ENCODE data around the gene NET1. TPM values are rescaled to one million over a fixed set of nuclear protein-coding genes. Genes with fewer than 3 reads are reported as not detected.

NET1 gene
- total and polyA plus RNA-seq, 10 donors, result 4.6 to 19.5 (median 11.1) TPM

DNA sequence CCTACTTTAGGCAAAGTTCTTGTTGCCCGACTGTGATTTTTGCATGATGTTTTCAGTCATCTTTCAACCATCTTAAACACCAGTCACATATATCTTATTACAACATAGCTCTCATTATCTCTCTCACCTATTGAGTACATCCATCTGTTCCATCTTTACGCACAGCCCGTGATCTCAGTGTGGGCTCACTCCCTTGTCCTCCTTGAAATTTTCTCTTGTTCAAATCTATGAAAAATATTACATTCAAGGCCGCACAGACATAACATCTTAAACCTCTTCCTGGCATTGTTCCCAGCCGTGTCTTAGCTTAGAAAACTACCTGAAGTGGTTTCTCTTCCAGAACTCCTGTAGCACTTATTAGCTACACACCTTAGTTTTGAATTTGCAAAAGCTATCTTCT lies 32.6 kb downstream of the NET1 start:
- Histone ChIP-seq H3K27me3 (replicated peaks in 1 of 7) (no peaks in the 10 kb centered on the region), H3K4me3 (no peak overlapping the region), H3K36me3 (no peaks in the 10 kb centered on the region), H3K4me1 (peaks cover 0 to 49% (median 25%) of the 10 kb centered on the region in 6 donors), H3K9me3 (no peaks in the 10 kb centered on the region), H3K27ac (no peak overlapping the region)
- 92 to 93% (median 93%) methylated on average over 5 of the region's 5 CpGs for WGBS, 5 donors
- no peak for DNase-seq
- TF ChIP-seq, protein P1, sequence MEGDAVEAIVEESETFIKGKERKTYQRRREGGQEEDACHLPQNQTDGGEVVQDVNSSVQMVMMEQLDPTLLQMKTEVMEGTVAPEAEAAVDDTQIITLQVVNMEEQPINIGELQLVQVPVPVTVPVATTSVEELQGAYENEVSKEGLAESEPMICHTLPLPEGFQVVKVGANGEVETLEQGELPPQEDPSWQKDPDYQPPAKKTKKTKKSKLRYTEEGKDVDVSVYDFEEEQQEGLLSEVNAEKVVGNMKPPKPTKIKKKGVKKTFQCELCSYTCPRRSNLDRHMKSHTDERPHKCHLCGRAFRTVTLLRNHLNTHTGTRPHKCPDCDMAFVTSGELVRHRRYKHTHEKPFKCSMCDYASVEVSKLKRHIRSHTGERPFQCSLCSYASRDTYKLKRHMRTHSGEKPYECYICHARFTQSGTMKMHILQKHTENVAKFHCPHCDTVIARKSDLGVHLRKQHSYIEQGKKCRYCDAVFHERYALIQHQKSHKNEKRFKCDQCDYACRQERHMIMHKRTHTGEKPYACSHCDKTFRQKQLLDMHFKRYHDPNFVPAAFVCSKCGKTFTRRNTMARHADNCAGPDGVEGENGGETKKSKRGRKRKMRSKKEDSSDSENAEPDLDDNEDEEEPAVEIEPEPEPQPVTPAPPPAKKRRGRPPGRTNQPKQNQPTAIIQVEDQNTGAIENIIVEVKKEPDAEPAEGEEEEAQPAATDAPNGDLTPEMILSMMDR (IDR thresholded peaks at IDR 0.05 in 8 of 11, conservative IDR thresholded peaks at IDR 0.05 in 3 of 11), result no peak
- TF ChIP-seq POLR2AphosphoS5 (IDR thresholded peaks at IDR 0.05), result no peak
- no peak for TF ChIP-seq POLR2A (IDR thresholded peaks at IDR 0.05)
- intact Hi-C loops (cut with DNase I; ENCODE audit: low total_unique reads), result loop anchor here (10.0 kb wide), 1 partner anchor 430 kb away; no protein-coding TSS in a partner anchor

DNA sequence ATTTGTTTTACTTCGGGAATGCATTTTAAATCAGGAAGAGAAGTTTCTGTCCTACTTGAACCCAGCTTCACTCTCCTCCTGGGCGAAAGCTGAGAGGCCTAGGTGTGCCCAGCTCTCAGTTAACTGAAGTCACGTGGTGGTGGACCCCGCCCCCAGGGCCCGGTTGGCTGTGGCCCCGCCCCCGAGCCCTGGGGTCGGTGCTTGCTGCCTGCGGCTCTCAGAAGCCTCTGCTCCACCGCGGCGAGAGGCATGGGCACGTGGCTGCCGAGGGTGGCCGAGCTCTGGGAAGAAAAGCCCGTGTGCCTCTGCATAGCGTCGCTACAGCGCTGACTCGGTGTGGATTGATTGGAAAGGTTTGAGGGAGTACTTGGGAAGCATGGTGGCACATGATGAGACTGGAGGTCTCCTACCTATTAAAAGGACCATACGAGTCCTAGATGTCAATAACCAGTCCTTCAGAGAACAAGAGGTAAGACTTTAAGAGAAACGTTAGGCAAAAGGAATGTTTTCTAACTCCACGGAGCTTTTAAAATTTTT lies 34.1 kb downstream of the NET1 start:
- DNase-seq, result peak; percentile 95
- TF ChIP-seq, protein P1 (IDR thresholded peaks at IDR 0.05 in 8 of 11, conservative IDR thresholded peaks at IDR 0.05 in 3 of 11), result no peak
- TF ChIP-seq POLR2A (IDR thresholded peaks at IDR 0.05) (peak in 1 of 3 donors; percentile 50), POLR2AphosphoS5 (IDR thresholded peaks at IDR 0.05) (peak; percentile 92 to 97 (median 94))
- H3K36me3 ChIP-seq, result no peaks in the 10 kb centered on the region
- H3K4me1 ChIP-seq, result peaks cover 0 to 49% (median 25%) of the 10 kb centered on the region in 6 donors
- H3K9me3 ChIP-seq, result no peaks in the 10 kb centered on the region
- H3K27me3 ChIP-seq (replicated peaks in 1 of 7), result no peaks in the 10 kb centered on the region
- H3K4me3 ChIP-seq, result peak overlapping the region; percentile 10 to 65 (median 29)
- peak overlapping the region in 4 of 8 donors; percentile 53 to 64 (median 62) for H3K27ac ChIP-seq
- intact Hi-C loops (cut with DNase I; ENCODE audit: low total_unique reads), result loop anchor here (10.0 kb wide), 1 partner anchor 428 kb away; no protein-coding TSS in a partner anchor
- 10 to 19% (median 14%) methylated on average over 21 to 23 of the region's 23 CpGs for WGBS, 5 donors

DNA sequence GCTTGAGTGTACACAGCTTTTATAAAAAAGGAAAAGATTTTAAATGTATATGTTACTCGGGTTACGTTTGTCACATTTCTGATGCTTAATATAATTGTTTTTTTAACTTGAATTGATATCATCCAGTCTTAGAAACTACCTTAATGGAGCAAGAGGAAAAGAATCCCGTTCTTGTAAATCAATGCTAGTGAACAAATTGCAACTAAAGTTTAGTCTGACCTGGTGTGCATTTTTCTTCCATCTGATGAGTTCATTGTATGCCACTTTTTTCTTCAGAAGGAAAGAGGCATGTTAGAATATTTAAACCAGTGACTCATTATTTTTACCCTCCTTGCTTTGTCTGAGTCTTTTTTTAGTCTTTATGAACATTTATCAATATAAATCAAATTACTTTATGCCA lies 34.7 kb downstream of the NET1 start:
- intact Hi-C loops (cut with DNase I; ENCODE audit: low total_unique reads), result loop anchor here (10.0 kb wide), 1 partner anchor 428 kb away; no protein-coding TSS in a partner anchor
- no peaks in the 10 kb centered on the region for H3K9me3 ChIP-seq
- peaks cover 0 to 3% (median 0%) of the 10 kb centered on the region in 6 donors for H3K36me3 ChIP-seq
- peak overlapping the region in 6 of 8 donors; percentile 23 to 65 (median 32) for H3K4me3 ChIP-seq
- peak overlapping the region in 4 of 8 donors; percentile 53 to 64 (median 62) for H3K27ac ChIP-seq
- TF ChIP-seq, protein P1 (IDR thresholded peaks at IDR 0.05 in 8 of 11, conservative IDR thresholded peaks at IDR 0.05 in 3 of 11), result no peak
- TF ChIP-seq POLR2A (IDR thresholded peaks at IDR 0.05) (no peak), POLR2AphosphoS5 (IDR thresholded peaks at IDR 0.05) (no peak)
- WGBS, 5 donors, result 30 to 49% (median 38%) methylated on average over 3 of the region's 3 CpGs
- DNase-seq, result no peak
- H3K4me1 ChIP-seq, result peaks cover 0 to 46% (median 25%) of the 10 kb centered on the region in 6 donors
- H3K27me3 ChIP-seq (replicated peaks in 1 of 7), result no peaks in the 10 kb centered on the region

DNA sequence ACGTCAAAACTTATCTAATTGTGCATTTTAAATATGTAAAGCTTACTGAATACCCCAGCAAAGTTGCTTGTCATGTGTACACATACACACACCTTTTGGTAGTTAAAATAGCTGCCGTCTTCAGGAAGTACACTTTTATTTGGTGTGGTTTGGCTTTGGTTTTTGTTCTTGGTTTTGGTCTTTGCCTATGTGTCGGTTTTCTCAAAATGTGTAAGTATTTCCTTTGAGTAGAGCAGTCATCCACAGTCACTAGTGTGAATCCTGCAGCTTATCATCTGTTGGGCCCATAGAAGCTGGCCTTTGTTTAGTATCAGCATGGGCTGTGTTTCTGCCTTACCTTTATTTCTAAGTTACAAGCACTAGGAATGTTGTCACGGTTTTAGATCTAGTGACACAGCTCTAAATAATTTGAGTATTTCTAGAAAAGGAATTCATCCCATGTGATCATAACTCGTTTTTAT lies 35.3 kb downstream of the NET1 start:
- Histone ChIP-seq H3K9me3 (no peaks in the 10 kb centered on the region), H3K27ac (peak overlapping the region in 3 of 8 donors; percentile 53 to 64 (median 61)), H3K4me3 (peak overlapping the region in 5 of 8 donors; percentile 23 to 65 (median 34)), H3K36me3 (peaks cover 0 to 9% (median under 1%) of the 10 kb centered on the region in 6 donors), H3K27me3 (replicated peaks in 1 of 7) (no peaks in the 10 kb centered on the region), H3K4me1 (peaks cover 0 to 42% (median 25%) of the 10 kb centered on the region in 6 donors)
- DNase-seq, result no peak
- TF ChIP-seq, protein P1 (IDR thresholded peaks at IDR 0.05 in 8 of 11, conservative IDR thresholded peaks at IDR 0.05 in 3 of 11), result no peak
- TF ChIP-seq POLR2A (IDR thresholded peaks at IDR 0.05), result no peak
- no peak for TF ChIP-seq POLR2AphosphoS5 (IDR thresholded peaks at IDR 0.05)
- WGBS, 5 donors, result 27 to 43% (median 33%) methylated on average over 5 of the region's 5 CpGs
- intact Hi-C loops (cut with DNase I; ENCODE audit: low total_unique reads), result loop anchor here (10.0 kb wide), 1 partner anchor 427 kb away; no protein-coding TSS in a partner anchor
